ENCODE measurements around the gene DNER. TPM values are rescaled to one million over a fixed set of nuclear protein-coding genes. Genes with fewer than 3 reads are reported as not detected.

DNER gene
- total RNA-seq, 2 donors from 2014 or later = 2.6 to 6.0 TPM

DNA sequence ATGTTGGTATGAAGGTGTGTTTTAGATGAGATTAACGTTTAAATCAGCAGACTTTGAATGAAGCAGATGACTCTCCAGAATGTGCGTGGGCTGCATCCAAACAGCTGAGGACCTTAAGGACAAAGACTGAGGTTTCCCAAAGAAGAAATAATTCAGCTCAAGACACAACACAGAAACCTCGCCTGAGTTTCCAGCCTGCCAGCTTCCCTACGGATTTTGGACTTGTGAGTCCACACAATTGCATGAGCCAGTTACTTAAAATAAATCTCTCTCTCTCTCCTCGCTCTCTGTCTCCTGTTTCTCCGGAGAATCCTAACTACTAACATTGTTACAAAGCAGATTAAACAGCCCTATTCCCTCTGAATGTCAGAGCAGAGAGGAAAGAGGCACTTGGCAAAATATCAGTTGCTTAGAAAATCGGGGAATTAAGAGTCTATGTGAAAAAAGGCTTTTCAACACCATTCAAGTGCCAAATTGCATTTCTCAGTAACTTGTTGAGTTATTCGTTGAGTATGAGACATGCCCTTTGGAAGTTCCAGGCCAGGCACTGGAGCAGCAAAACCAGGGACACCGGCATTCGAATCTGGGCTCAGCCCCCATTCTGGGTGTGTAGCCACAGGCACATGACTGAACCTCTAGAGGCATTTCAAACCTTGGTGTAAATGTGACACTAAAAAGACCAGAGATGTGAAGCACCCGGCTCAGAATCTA, 268.7 kb downstream of the DNER start:
- H3K27ac ChIP-seq = peak overlapping the region; percentile 62 to 70
- H3K36me3 ChIP-seq = no peaks in the 10 kb centered on the region
- H3K27me3 ChIP-seq (replicated peaks; ENCODE audit: insufficient read depth) = no peaks in the 10 kb centered on the region
- H3K9me3 ChIP-seq = no peaks in the 10 kb centered on the region
- 54% methylated on average over 11 of the region's 11 CpGs for WGBS
- H3K4me1 ChIP-seq (replicated peaks) = no peaks in the 10 kb centered on the region
- no peak for DNase-seq (ENCODE audit: low spot score)
- intact Hi-C loops (cut with DNase I) = no loop called here
- no peak overlapping the region for H3K4me3 ChIP-seq
- TF ChIP-seq POLR2AphosphoS5 (IDR thresholded peaks at IDR 0.05) (no peak), POLR2A (IDR thresholded peaks at IDR 0.05) (no peak)
- TF ChIP-seq, protein P1, sequence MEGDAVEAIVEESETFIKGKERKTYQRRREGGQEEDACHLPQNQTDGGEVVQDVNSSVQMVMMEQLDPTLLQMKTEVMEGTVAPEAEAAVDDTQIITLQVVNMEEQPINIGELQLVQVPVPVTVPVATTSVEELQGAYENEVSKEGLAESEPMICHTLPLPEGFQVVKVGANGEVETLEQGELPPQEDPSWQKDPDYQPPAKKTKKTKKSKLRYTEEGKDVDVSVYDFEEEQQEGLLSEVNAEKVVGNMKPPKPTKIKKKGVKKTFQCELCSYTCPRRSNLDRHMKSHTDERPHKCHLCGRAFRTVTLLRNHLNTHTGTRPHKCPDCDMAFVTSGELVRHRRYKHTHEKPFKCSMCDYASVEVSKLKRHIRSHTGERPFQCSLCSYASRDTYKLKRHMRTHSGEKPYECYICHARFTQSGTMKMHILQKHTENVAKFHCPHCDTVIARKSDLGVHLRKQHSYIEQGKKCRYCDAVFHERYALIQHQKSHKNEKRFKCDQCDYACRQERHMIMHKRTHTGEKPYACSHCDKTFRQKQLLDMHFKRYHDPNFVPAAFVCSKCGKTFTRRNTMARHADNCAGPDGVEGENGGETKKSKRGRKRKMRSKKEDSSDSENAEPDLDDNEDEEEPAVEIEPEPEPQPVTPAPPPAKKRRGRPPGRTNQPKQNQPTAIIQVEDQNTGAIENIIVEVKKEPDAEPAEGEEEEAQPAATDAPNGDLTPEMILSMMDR (IDR thresholded peaks at IDR 0.05) = no peak

DNA sequence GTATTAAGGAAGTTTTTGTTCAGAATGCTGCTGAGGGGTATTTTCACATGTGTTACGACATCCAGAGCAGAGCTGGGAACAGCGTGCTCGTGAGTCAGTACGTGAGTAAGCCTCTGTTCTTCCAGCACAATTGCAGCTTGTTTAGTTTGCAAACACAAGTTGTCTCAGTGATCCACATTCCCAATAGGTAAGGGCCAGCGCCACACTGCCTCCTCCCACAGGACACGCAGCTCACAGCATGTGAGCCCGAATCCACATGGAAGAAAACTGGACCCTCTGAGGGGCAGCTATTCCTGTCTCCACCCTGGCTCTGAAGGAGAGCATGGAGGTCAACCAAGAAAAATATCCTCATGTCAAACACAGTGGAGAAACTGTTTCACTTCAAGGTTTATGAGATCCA, 269.3 kb downstream of the DNER start:
- peak; percentile 70 for DNase-seq (ENCODE audit: low spot score)
- no peak overlapping the region for H3K4me3 ChIP-seq
- H3K27me3 ChIP-seq (replicated peaks; ENCODE audit: insufficient read depth) = no peaks in the 10 kb centered on the region
- no peaks in the 10 kb centered on the region for H3K36me3 ChIP-seq
- peak; percentile 91 for TF ChIP-seq POLR2AphosphoS5 (IDR thresholded peaks at IDR 0.05)
- TF ChIP-seq, protein P1 (IDR thresholded peaks at IDR 0.05) = no peak
- 16% methylated on average over 7 of the region's 7 CpGs for WGBS
- peak overlapping the region; percentile 62 to 70 for H3K27ac ChIP-seq
- intact Hi-C loops (cut with DNase I) = no loop called here
- no peaks in the 10 kb centered on the region for H3K9me3 ChIP-seq
- H3K4me1 ChIP-seq (replicated peaks) = no peaks in the 10 kb centered on the region

DNA sequence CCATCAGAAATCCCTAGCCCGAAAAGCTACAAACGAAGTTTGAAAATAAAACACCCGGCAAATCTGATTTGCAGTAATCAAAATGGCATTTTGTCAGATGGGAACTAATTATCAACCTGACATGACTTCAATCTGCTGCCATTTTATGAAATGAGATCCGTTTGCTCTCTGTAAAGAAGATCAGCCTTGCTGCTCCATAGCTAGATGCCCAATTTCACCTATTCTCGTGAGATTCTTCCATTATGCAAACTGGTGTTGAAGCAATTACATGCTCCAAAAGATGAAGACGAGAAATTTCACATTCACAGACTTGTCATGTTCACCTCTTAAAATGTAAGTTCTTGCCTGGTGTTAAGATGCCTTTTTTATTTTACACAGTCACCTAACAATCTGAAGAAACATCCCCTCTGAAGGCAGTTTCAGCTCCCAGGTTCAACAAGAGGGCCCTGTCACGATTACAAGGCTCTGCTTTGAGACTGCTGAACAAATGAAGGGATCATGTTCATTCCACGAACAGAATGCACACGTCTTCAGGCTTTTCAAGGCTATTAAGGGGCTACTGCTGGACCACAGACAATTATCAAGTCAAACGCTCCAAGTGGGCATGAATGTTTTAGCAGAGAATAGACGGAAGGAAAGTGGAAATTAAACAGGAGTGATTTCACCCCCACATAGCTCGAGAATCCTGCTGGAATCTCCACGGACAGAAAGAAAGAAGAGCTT, 270.6 kb downstream of the DNER start:
- Histone ChIP-seq H3K4me1 (replicated peaks) (no peaks in the 10 kb centered on the region), H3K27me3 (replicated peaks; ENCODE audit: insufficient read depth) (no peaks in the 10 kb centered on the region), H3K4me3 (no peak overlapping the region), H3K9me3 (no peaks in the 10 kb centered on the region), H3K27ac (peak overlapping the region; percentile 62 to 70), H3K36me3 (no peaks in the 10 kb centered on the region)
- WGBS = 78% methylated on average over 13 of the region's 13 CpGs
- TF ChIP-seq, protein P1 (IDR thresholded peaks at IDR 0.05) = no peak
- TF ChIP-seq POLR2A (IDR thresholded peaks at IDR 0.05) (no peak), POLR2AphosphoS5 (IDR thresholded peaks at IDR 0.05) (no peak)
- DNase-seq (ENCODE audit: low spot score) = no peak
- intact Hi-C loops (cut with DNase I) = no loop called here

DNA sequence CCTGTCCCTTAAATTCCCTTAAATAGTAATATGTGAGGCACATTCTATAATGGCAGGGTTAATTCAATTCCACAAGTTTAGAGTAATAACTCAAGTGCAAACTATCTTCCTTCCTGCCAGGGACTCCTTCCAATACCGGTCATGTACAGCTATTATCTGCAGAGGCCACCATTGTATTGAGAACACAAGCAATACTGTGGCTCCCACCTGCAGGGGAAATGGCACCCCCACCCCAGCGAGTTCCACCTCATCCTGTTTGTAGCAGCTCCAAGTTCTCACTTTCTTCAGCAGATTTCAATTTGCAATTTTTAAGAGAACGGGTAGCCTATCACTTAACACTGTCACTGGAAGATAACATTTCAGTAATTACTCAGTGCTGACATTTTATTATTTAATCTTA, 271.2 kb downstream of the DNER start:
- H3K27me3 ChIP-seq (replicated peaks; ENCODE audit: insufficient read depth) = no peaks in the 10 kb centered on the region
- DNase-seq (ENCODE audit: low spot score) = no peak
- H3K4me1 ChIP-seq (replicated peaks) = no peaks in the 10 kb centered on the region
- H3K36me3 ChIP-seq = no peaks in the 10 kb centered on the region
- no peaks in the 10 kb centered on the region for H3K9me3 ChIP-seq
- intact Hi-C loops (cut with DNase I) = no loop called here
- no peak overlapping the region for H3K27ac ChIP-seq
- no peak for TF ChIP-seq POLR2AphosphoS5 (IDR thresholded peaks at IDR 0.05)
- WGBS = 48% methylated on average over 3 of the region's 3 CpGs
- H3K4me3 ChIP-seq = no peak overlapping the region

DNA sequence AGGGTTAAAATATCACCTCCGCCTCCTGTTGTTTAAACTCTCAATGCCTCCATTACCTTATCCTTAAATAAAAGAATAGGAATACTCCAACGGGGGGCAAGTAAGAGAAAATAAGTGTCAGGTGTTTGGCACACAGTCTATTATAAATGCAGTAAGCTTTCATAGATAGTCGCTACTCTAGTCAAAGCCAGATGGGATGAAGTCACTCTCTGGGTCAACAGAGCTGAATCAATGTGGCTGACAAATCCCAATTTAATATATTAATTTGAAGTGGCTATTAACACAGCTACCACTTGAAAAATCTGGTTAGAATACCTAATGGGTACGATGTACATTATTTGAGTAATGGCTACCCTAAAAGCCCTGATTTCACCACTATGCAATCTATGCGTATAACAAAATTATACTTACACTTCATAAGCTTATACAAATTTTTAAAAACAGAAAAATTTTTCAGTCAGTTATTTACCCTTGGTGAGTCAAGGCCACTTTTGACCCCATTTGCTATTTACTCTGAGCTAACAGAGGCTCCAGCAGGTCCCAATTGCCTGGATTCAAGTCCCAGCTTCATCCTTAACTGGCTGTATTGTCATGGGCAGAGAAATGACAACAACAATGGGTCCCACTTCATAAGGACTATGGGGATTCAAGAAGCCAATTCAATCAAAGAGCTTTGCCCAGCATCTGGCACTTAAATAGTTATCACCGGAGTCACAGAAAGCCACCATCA, 275.8 kb downstream of the DNER start:
- intact Hi-C loops (cut with DNase I) = no loop called here
- Histone ChIP-seq H3K4me1 (replicated peaks) (no peaks in the 10 kb centered on the region), H3K27ac (no peak overlapping the region), H3K36me3 (no peaks in the 10 kb centered on the region), H3K9me3 (no peaks in the 10 kb centered on the region), H3K27me3 (replicated peaks; ENCODE audit: insufficient read depth) (no peaks in the 10 kb centered on the region), H3K4me3 (no peak overlapping the region)
- 89% methylated on average over 6 of the region's 6 CpGs for WGBS
- TF ChIP-seq, protein P1 (IDR thresholded peaks at IDR 0.05) = no peak
- TF ChIP-seq POLR2A (IDR thresholded peaks at IDR 0.05) (no peak), POLR2AphosphoS5 (IDR thresholded peaks at IDR 0.05) (no peak)
- DNase-seq (ENCODE audit: low spot score) = no peak
